Gastroesophageal sphincter (tissue), 4 donors: ENCODE data around the gene ARHGAP12. TPM values are rescaled to one million over a fixed set of nuclear protein-coding genes. Genes with fewer than 3 reads are reported as not detected.

Source experiments
- ATAC-seq: fragments of 150-250 bp; one replicate; pipeline ENCODE4 v1.9.1; 2016; ENCODE audit warnings: mild to moderate bottlenecking, moderate library complexity
- H3K27ac ChIP-seq, 4 donors: fragments of 200-600 bp; sonication (generic) in 3 of 4; 1 replicate in 3 of 4; 2 replicates in 1 of 4; pipeline ENCODE4 v1.5.1; 2016 to 2019
- H3K27me3 ChIP-seq: fragments of 200-600 bp; sonication (generic); one replicate; pipeline ENCODE4 v1.5.1; 2019
- H3K36me3 ChIP-seq, 2 donors: fragments of 200-600 bp; sonication (generic); one replicate each; pipeline ENCODE4 v1.5.1; 2019; ENCODE audit warnings: control low read depth in 1 of 2
- H3K4me1 ChIP-seq, 3 donors: fragments of 200-600 bp; sonication (generic); 1 replicate in 2 of 3; 2 replicates in 1 of 3; pipeline ENCODE4 v1.5.1; 2016 to 2019; ENCODE audit warnings: control low read depth in 2 of 3
- H3K4me3 ChIP-seq, 2 donors: fragments of 200-600 bp; sonication (generic); one replicate each; pipeline ENCODE4 v1.5.1; 2019; ENCODE audit warnings: mild to moderate bottlenecking in 1 of 2, moderate library complexity in 1 of 2
- H3K9me3 ChIP-seq, 3 donors: fragments of 200-600 bp; sonication (generic); one replicate each; pipeline ENCODE4 v1.5.1; 2017 to 2019; ENCODE audit warnings: control low read depth in 2 of 3
- CTCF ChIP-seq, 4 experiments: fragments of 200-600 bp in 2 of 4; fragments of 450-650 bp in 2 of 4; sonication (generic) in 1 of 4; IDR thresholded peaks; one replicate each; pipeline ENCODE4 v1.5.1; 2017 to 2019; ENCODE audit warnings: antibody characterized with exemption in 4 of 4, mild to moderate bottlenecking in 2 of 4, moderate library complexity in 2 of 4
- EP300 ChIP-seq: sonication (generic); formaldehyde crosslinking; IDR thresholded peaks from one replicate; pipeline ENCODE4 v1.6.1; 2017; ENCODE audit warnings: antibody characterized with exemption, mild to moderate bottlenecking
- POLR2A ChIP-seq, 2 donors: fragments of 450-650 bp; IDR thresholded peaks; one replicate each; pipeline ENCODE4 v1.6.1; 2017; ENCODE audit warnings: antibody characterized with exemption in 2 of 2, mild to moderate bottlenecking in 2 of 2, moderate library complexity in 1 of 2
- POLR2AphosphoS5 ChIP-seq: sonication (generic); formaldehyde crosslinking; IDR thresholded peaks from one replicate; pipeline ENCODE4 v1.6.1; 2017; ENCODE audit warnings: antibody characterized with exemption
- WGBS, 2 donors: methylation state at CpG; one replicate each; pipeline ENCODE4 v1.1.5; 2018; ENCODE audit warnings: low coverage in 1 of 2; 5-methylcytosine and 5-hydroxymethylcytosine counted together
- total RNA-seq, 4 donors: library from RNA; depleted of rRNA; stranded (reverse); fragments of >200 nt; gene quantifications; one replicate each; pipeline ENCODE4 v1.1.0, GENCODE V29; 2016

ARHGAP12 gene
- total RNA-seq, 4 donors from 2014 or later: 28.0 to 43.1 (median 41.1) TPM

DNA sequence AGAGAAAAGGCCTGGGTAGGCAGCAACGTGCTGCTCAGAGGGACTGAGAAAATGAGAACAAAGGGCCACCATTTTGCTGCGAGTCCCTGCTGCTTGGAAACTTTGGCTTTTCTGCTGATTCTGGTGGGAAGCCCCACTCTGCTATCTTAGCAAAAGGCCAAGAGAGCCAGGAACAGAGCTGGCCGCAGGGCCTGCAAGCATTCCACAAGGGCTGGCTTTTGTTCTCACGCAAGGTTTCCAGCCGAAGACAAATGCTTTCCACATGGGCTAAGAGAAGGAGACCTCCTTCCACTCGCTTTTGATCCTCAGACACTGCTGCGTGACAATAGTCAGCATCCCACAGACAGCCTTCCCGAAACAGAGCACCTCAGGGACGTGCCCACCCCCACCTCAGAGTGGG, 163.1 kb downstream of the ARHGAP12 start:
- Histone ChIP-seq H3K36me3 (no peaks in the 10 kb centered on the region), H3K9me3 (no peaks in the 10 kb centered on the region), H3K27me3 (no peaks in the 10 kb centered on the region), H3K4me3 (no peak overlapping the region), H3K27ac (peak overlapping the region in 1 of 4 donors; percentile 3), H3K4me1 (peaks cover 0 to 9% (median 0%) of the 10 kb centered on the region in 3 donors)
- no peak for ATAC-seq
- TF ChIP-seq EP300: no peak
- no peak for TF ChIP-seq POLR2A (IDR thresholded peaks at IDR 0.05)
- no peak for TF ChIP-seq CTCF (IDR thresholded peaks at IDR 0.05)
- TF ChIP-seq POLR2AphosphoS5: no peak
- 38% methylated on average over 3 of the region's 9 CpGs; no CpG with 5 or more reads in 1 of the 2 donors for WGBS, 2 donors

- Histone ChIP-seq H3K4me3 (no peak overlapping the region), H3K4me1 (peaks cover 0 to 34% (median 0%) of the 10 kb centered on the region in 3 donors), H3K9me3 (no peaks in the 10 kb centered on the region), H3K27me3 (no peaks in the 10 kb centered on the region), H3K36me3 (no peaks in the 10 kb centered on the region), H3K27ac (no peak overlapping the region)
- ATAC-seq: no peak
- 100% methylated on average over 1 to 4 of the region's 4 CpGs for WGBS, 2 donors
- TF ChIP-seq POLR2AphosphoS5 (no peak), POLR2A (IDR thresholded peaks at IDR 0.05) (no peak), CTCF (IDR thresholded peaks at IDR 0.05) (no peak), EP300 (no peak)
Observed at GRCh38 chr10:31762316-31762715, 166.3 kb downstream of the ARHGAP12 start.

DNA sequence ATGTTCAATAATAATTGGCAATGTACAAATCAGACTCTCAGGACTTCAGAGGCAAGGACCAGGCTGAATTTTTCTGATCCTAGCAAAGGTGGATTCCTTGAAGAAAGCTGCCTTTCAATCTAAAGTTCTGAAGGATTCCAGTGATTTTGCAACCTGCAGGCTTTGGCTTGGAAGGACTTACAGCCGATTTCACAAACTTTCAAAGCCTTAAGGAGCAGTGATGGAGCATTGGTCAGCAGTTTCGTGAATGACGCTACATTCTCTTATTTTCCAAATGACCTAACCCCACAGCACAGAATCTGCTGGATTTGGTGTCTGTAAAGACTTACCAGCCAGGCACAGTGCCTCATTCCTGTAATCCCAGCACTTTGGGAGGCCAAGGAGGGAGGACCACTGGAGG, 167.5 kb downstream of the ARHGAP12 start:
- Histone ChIP-seq H3K36me3 (no peaks in the 10 kb centered on the region), H3K27me3 (no peaks in the 10 kb centered on the region), H3K4me3 (no peak overlapping the region), H3K9me3 (no peaks in the 10 kb centered on the region), H3K27ac (peak overlapping the region; percentile 70 to 98 (median 96)), H3K4me1 (peaks cover 0 to 38% (median 0%) of the 10 kb centered on the region in 3 donors)
- TF ChIP-seq POLR2A (IDR thresholded peaks at IDR 0.05) (no peak), POLR2AphosphoS5 (no peak)
- WGBS, 2 donors: 83 to 90% methylated on average over 3 of the region's 3 CpGs
- no peak for ATAC-seq

DNA sequence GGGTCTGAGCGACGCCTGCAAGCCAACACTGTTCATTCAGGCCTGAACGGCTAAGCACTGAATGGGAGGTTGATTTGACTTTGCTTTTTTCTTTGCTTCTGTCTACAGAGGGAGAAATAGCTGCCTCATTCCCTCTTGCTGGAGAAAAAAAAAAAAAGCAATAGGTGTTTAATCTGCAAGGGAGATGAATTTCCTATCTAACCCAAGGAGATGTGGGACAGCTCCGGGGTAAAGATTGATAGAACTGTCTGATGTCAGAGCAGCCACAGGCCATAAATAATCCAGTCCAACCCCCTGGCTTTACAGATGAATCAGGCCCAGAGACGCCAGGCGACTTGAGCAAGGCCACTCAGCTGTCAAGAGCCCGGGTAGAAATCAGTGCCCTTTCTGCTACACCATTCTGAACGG, 168.0 kb downstream of the ARHGAP12 start:
- no peaks in the 10 kb centered on the region for H3K27me3 ChIP-seq
- peaks cover 0 to 38% (median 0%) of the 10 kb centered on the region in 3 donors for H3K4me1 ChIP-seq
- no peak for ATAC-seq
- no peaks in the 10 kb centered on the region for H3K9me3 ChIP-seq
- H3K36me3 ChIP-seq: no peaks in the 10 kb centered on the region
- TF ChIP-seq POLR2A (IDR thresholded peaks at IDR 0.05): no peak
- no peak for TF ChIP-seq CTCF (IDR thresholded peaks at IDR 0.05)
- no peak for TF ChIP-seq EP300
- no peak for TF ChIP-seq POLR2AphosphoS5
- H3K27ac ChIP-seq: peak overlapping the region; percentile 70 to 98 (median 96)
- WGBS, 2 donors: 18 to 26% methylated on average over 5 to 8 of the region's 8 CpGs
- H3K4me3 ChIP-seq: peak overlapping the region; percentile 15 to 87

GRCh38 chr10:31759799-31760626, 168.6 kb downstream of the ARHGAP12 start:
- H3K4me3 ChIP-seq: peak overlapping the region; percentile 69 to 87
- H3K27ac ChIP-seq: peak overlapping the region; percentile 84 to 98 (median 96)
- H3K9me3 ChIP-seq: no peaks in the 10 kb centered on the region
- ATAC-seq: peak; percentile 95
- WGBS, 2 donors: 0 to 1% methylated on average over 2 to 8 of the region's 63 CpGs
- no peaks in the 10 kb centered on the region for H3K27me3 ChIP-seq
- H3K36me3 ChIP-seq: no peaks in the 10 kb centered on the region
- H3K4me1 ChIP-seq: peaks cover 0 to 41% (median 1%) of the 10 kb centered on the region in 3 donors
- TF ChIP-seq POLR2A (IDR thresholded peaks at IDR 0.05) (peak; percentile 91 to 93), CTCF (IDR thresholded peaks at IDR 0.05) (no peak), EP300 (no peak), POLR2AphosphoS5 (peak; percentile 96)
